Measurements from ENCODE around the gene CLPX. TPM values are rescaled to one million over a fixed set of nuclear protein-coding genes. Genes with fewer than 3 reads are reported as not detected.

The CLPX gene
- total RNA-seq, 2 donors from 2014 or later, result 36.2 to 41.2 TPM

- WGBS, result 44% methylated on average over 6 of the region's 6 CpGs
- TF ChIP-seq CTCF (IDR thresholded peaks at IDR 0.05) (no peak), POLR2AphosphoS5 (IDR thresholded peaks at IDR 0.05) (no peak), POLR2A (IDR thresholded peaks at IDR 0.05) (no peak)
- intact Hi-C loops (cut with DNase I), result no loop called here
- Histone ChIP-seq H3K4me3 (no peak overlapping the region), H3K4me1 (replicated peaks) (no peaks in the 10 kb centered on the region), H3K27me3 (replicated peaks; ENCODE audit: insufficient read depth) (no peaks in the 10 kb centered on the region), H3K27ac (no peak overlapping the region), H3K9me3 (no peaks in the 10 kb centered on the region), H3K36me3 (no peaks in the 10 kb centered on the region)
- DNase-seq (ENCODE audit: low spot score), result no peak
These were observed 22.2 kb upstream of the CLPX start for GRCh38 chr15:65207280-65207840.

GRCh38 chr15:65206750-65207149, 21.6 kb upstream of the CLPX start:
- no peak overlapping the region for H3K4me3 ChIP-seq
- H3K4me1 ChIP-seq (replicated peaks), result no peaks in the 10 kb centered on the region
- no peaks in the 10 kb centered on the region for H3K9me3 ChIP-seq
- no peaks in the 10 kb centered on the region for H3K27me3 ChIP-seq (replicated peaks; ENCODE audit: insufficient read depth)
- no peaks in the 10 kb centered on the region for H3K36me3 ChIP-seq
- WGBS, result 97% methylated on average over 20 of the region's 20 CpGs
- TF ChIP-seq POLR2A (IDR thresholded peaks at IDR 0.05), result no peak
- no peak for TF ChIP-seq POLR2AphosphoS5 (IDR thresholded peaks at IDR 0.05)
- TF ChIP-seq CTCF (IDR thresholded peaks at IDR 0.05), result no peak
- no peak for DNase-seq (ENCODE audit: low spot score)
- intact Hi-C loops (cut with DNase I), result no loop called here
- no peak overlapping the region for H3K27ac ChIP-seq

- Histone ChIP-seq H3K4me3 (no peak overlapping the region), H3K27ac (no peak overlapping the region), H3K36me3 (no peaks in the 10 kb centered on the region), H3K9me3 (no peaks in the 10 kb centered on the region), H3K27me3 (replicated peaks; ENCODE audit: insufficient read depth) (no peaks in the 10 kb centered on the region), H3K4me1 (replicated peaks) (no peaks in the 10 kb centered on the region)
- intact Hi-C loops (cut with DNase I), result no loop called here
- 93% methylated on average over 12 of the region's 12 CpGs for WGBS
- no peak for TF ChIP-seq POLR2A (IDR thresholded peaks at IDR 0.05)
- no peak for TF ChIP-seq CTCF (IDR thresholded peaks at IDR 0.05)
- no peak for TF ChIP-seq POLR2AphosphoS5 (IDR thresholded peaks at IDR 0.05)
- DNase-seq (ENCODE audit: low spot score), result no peak
These were observed 20.0 kb upstream of the CLPX start for GRCh38 chr15:65204931-65205660.

GRCh38 chr15:65204236-65204930, 19.2 kb upstream of the CLPX start:
- H3K4me1 ChIP-seq (replicated peaks), result no peaks in the 10 kb centered on the region
- no peaks in the 10 kb centered on the region for H3K9me3 ChIP-seq
- TF ChIP-seq CTCF (IDR thresholded peaks at IDR 0.05) (no peak), POLR2AphosphoS5 (IDR thresholded peaks at IDR 0.05) (no peak), POLR2A (IDR thresholded peaks at IDR 0.05) (no peak)
- H3K27me3 ChIP-seq (replicated peaks; ENCODE audit: insufficient read depth), result no peaks in the 10 kb centered on the region
- intact Hi-C loops (cut with DNase I), result no loop called here
- H3K27ac ChIP-seq, result no peak overlapping the region
- H3K36me3 ChIP-seq, result no peaks in the 10 kb centered on the region
- 97% methylated on average over 6 of the region's 6 CpGs for WGBS
- no peak for DNase-seq (ENCODE audit: low spot score)
- no peak overlapping the region for H3K4me3 ChIP-seq

Measured in prostate gland (tissue), 2 donors.